Measurements from ENCODE around the gene WDHD1.
A peak's percentile ranks its signal among the peaks of the same experiment; 100 is the strongest.
"Not testable (repeated sequence)": the region's sequence is repeated elsewhere in the genome, so short reads cannot be mapped to it uniquely, and the experiment has no call there.

WDHD1 gene

GRCh38 chr14:55043528-55043927 is 16.6 kb upstream of the WDHD1 start:
- no peaks in the 10 kb centered on the region for H3K9me3 Mint-ChIP-seq
- no peak overlapping the region for H3K27ac Mint-ChIP-seq
- DNase-seq, result no peak
- H3K36me3 Mint-ChIP-seq (ENCODE audit: low read depth), result peaks cover 41% of the 10 kb centered on the region
- H3K4me3 Mint-ChIP-seq, result no peak overlapping the region
- no peaks in the 10 kb centered on the region for H3K27me3 Mint-ChIP-seq (ENCODE audit: low read depth, poor library complexity)
- H3K4me1 Mint-ChIP-seq, result no peaks in the 10 kb centered on the region
- no peak for TF ChIP-seq CTCF (IDR thresholded peaks at IDR 0.05)

- no peak for TF ChIP-seq CTCF (IDR thresholded peaks at IDR 0.05)
- Mint-ChIP-seq H3K27me3 (ENCODE audit: low read depth, poor library complexity) (no peaks in the 10 kb centered on the region), H3K4me3 (no peak overlapping the region), H3K9me3 (peaks cover 4% of the 10 kb centered on the region), H3K4me1 (no peaks in the 10 kb centered on the region), H3K36me3 (ENCODE audit: low read depth) (peaks cover 78% of the 10 kb centered on the region), H3K27ac (no peak overlapping the region)
- no peak for DNase-seq
Observed at GRCh38 chr14:55038708-55039107, 11.8 kb upstream of the WDHD1 start.

GRCh38 chr14:55037995-55038394 is 11.1 kb upstream of the WDHD1 start:
- H3K36me3 Mint-ChIP-seq (ENCODE audit: low read depth), result peaks cover 79% of the 10 kb centered on the region
- H3K4me1 Mint-ChIP-seq; H3K27me3 Mint-ChIP-seq (ENCODE audit: low read depth, poor library complexity); H3K27ac Mint-ChIP-seq; H3K9me3 Mint-ChIP-seq; DNase-seq; H3K4me3 Mint-ChIP-seq: not testable (repeated sequence)

- no peaks in the 10 kb centered on the region for H3K9me3 Mint-ChIP-seq
- H3K4me3 Mint-ChIP-seq, result no peak overlapping the region
- no peak for TF ChIP-seq CTCF (IDR thresholded peaks at IDR 0.05)
- peaks cover 40% of the 10 kb centered on the region for H3K36me3 Mint-ChIP-seq (ENCODE audit: low read depth)
- H3K4me1 Mint-ChIP-seq, result peaks cover 40% of the 10 kb centered on the region
- H3K27me3 Mint-ChIP-seq (ENCODE audit: low read depth, poor library complexity), result no peaks in the 10 kb centered on the region
- no peak overlapping the region for H3K27ac Mint-ChIP-seq
- no peak for DNase-seq
Observed at GRCh38 chr14:55031190-55031589, 4.3 kb upstream of the WDHD1 start.

- DNase-seq, result no peak
- H3K27ac Mint-ChIP-seq, result peak overlapping the region; percentile 98
- peaks cover 21% of the 10 kb centered on the region for H3K36me3 Mint-ChIP-seq (ENCODE audit: low read depth)
- H3K4me1 Mint-ChIP-seq, result peaks cover 58% of the 10 kb centered on the region
- TF ChIP-seq CTCF (IDR thresholded peaks at IDR 0.05), result no peak
- peak overlapping the region; percentile 88 for H3K4me3 Mint-ChIP-seq
- no peaks in the 10 kb centered on the region for H3K9me3 Mint-ChIP-seq
- no peaks in the 10 kb centered on the region for H3K27me3 Mint-ChIP-seq (ENCODE audit: low read depth, poor library complexity)
Observed at GRCh38 chr14:55028476-55028875, 1.6 kb upstream of the WDHD1 start.

- TF ChIP-seq CTCF (IDR thresholded peaks at IDR 0.05), result no peak
- DNase-seq, result no peak
- Mint-ChIP-seq H3K4me1 (peaks cover 58% of the 10 kb centered on the region), H3K4me3 (peak overlapping the region; percentile 88), H3K36me3 (ENCODE audit: low read depth) (peaks cover 21% of the 10 kb centered on the region), H3K9me3 (no peaks in the 10 kb centered on the region), H3K27me3 (ENCODE audit: low read depth, poor library complexity) (no peaks in the 10 kb centered on the region), H3K27ac (peak overlapping the region; percentile 98)
Observed at GRCh38 chr14:55028066-55028465, 1.2 kb upstream of the WDHD1 start.

Data from nephron progenitor cell (in vitro differentiated cells).